K562 (cell line): ENCODE data around the gene PRSS53. TPM values are rescaled to one million over a fixed set of nuclear protein-coding genes. Genes with fewer than 3 reads are reported as not detected.

ENCODE experiments used
- ATAC-seq: fragments of 200-7000 bp; cut with Tn5 transposase; 3 replicates; pipeline ENCODE4 v1.9.1; 2020; ENCODE audit warnings: moderate library complexity
- BruUV-seq: library from RNA; stranded (reverse); fragments of 400-500 nt; replicated peaks from 2 replicates; lab custom pipeline; 2021; lab: Mats Ljungman, UMichigan
- CTCF ChIA-PET: fragments of 300-600 bp; formaldehyde crosslinking; extraction: SDS; loops from one replicate; lab custom pipeline; 2021; ENCODE audit warnings: low intra/inter-chr PET ratio; lab: Yijun Ruan, JAX
- POLR2A ChIA-PET: fragments of 300-600, 350-650 bp; sonication (Branson Sonifier 250); formaldehyde crosslinking; extraction: SDS; loops from one replicate; lab custom pipeline; 2021; ENCODE audit warnings: antibody characterized with exemption, inconsistent platforms; lab: Yijun Ruan, JAX
- DNase-seq, 4 experiments: peaks; one replicate each; pipeline versions ENCODE4 v3.0.0 to v3.0.0-alpha.2; 2011 to 2018; ENCODE audit warnings: low spot score in 3 of 4, mixed read lengths in 3 of 4; ENCODE audit errors: extremely low read depth in 1 of 4
- FAIRE-seq: peaks from 2 replicates; lab custom pipeline; 2011; peaks lifted over from hg19 to GRCh38; lab: Jason Lieb, UNC
- H2AFZ ChIP-seq: 2 replicates; pipeline ENCODE4 v1.6.0; 2011; ENCODE audit warnings: low read depth, low read length, control low read depth, inconsistent platforms
- H3K27ac ChIP-seq: fragments of 200-600 bp; 3 replicates; pipeline ENCODE4 v1.8.0; 2011; ENCODE audit warnings: low read depth, mild to moderate bottlenecking, control low read depth, inconsistent platforms, low read length, moderate library complexity, mixed read lengths; ENCODE audit errors: extremely low read depth
- H3K27me3 ChIP-seq, 2 experiments: fragments of 300-600 bp in 1 of 2; 2 replicates in 1 of 2; 3 replicates in 1 of 2; pipeline versions ENCODE4 v1.6.0 to v1.8.0; 2011; ENCODE audit warnings: inconsistent platforms in 2 of 2, low read length in 2 of 2, mild to moderate bottlenecking in 1 of 2, mixed read lengths in 1 of 2, moderate library complexity in 1 of 2; ENCODE audit not compliant: control insufficient read depth in 2 of 2, insufficient read depth in 2 of 2
- H3K36me3 ChIP-seq: fragments of 300-600 bp; 3 replicates; pipeline ENCODE4 v1.8.0; 2011; ENCODE audit warnings: mild to moderate bottlenecking, low read length, inconsistent platforms; ENCODE audit not compliant: control insufficient read depth, insufficient read depth
- H3K4me1 ChIP-seq, 2 experiments: fragments of 200-600 bp in 1 of 2; replicated peaks in 1 of 2; 2 replicates in 1 of 2; 3 replicates in 1 of 2; pipeline versions ENCODE4 v1.5.1 to v1.8.0; 2011; ENCODE audit warnings: inconsistent platforms in 2 of 2, low read length in 2 of 2, mild to moderate bottlenecking in 1 of 2, mixed read lengths in 1 of 2, moderate library complexity in 1 of 2; ENCODE audit not compliant: control insufficient read depth in 2 of 2, insufficient read depth in 2 of 2
- H3K4me2 ChIP-seq: 2 replicates; pipeline ENCODE4 v1.6.1; 2011; ENCODE audit warnings: low read length, control low read depth, inconsistent platforms, mixed read lengths; ENCODE audit not compliant: insufficient read depth
- H3K4me3 ChIP-seq: fragments of 200-600 bp; sonication (generic), shearing (Covaris generic); 2 replicates; pipeline ENCODE4 v1.5.1; 2016; ENCODE audit warnings: control low read depth, inconsistent platforms
- H3K79me2 ChIP-seq: fragments of 200-600 bp; 3 replicates; pipeline ENCODE4 v1.8.0; 2011; ENCODE audit warnings: low read length, inconsistent platforms; ENCODE audit not compliant: control insufficient read depth, insufficient read depth
- H3K9ac ChIP-seq, 2 experiments: 2 replicates each; pipeline versions ENCODE4 v1.6.0 to v1.6.1; 2011; ENCODE audit warnings: low read depth in 2 of 2, low read length in 2 of 2, control low read depth in 1 of 2, inconsistent platforms in 1 of 2, mild to moderate bottlenecking in 1 of 2, mixed read lengths in 1 of 2; ENCODE audit not compliant: insufficient read depth in 1 of 2
- H3K9me1 ChIP-seq: one replicate; pipeline ENCODE4 v1.6.0; 2011; ENCODE audit warnings: inconsistent platforms, mild to moderate bottlenecking, low read length, moderate library complexity; ENCODE audit not compliant: control insufficient read depth, insufficient read depth
- H3K9me3 ChIP-seq: replicated peaks from 2 replicates; pipeline ENCODE4 v1.5.1; 2011; ENCODE audit warnings: low read depth, low read length, inconsistent platforms; ENCODE audit not compliant: control insufficient read depth, insufficient read depth
- H4K20me1 ChIP-seq: replicated peaks from 2 replicates; pipeline ENCODE4 v1.6.1; 2011; ENCODE audit warnings: low read length, inconsistent platforms, mixed read lengths; ENCODE audit not compliant: control insufficient read depth, insufficient read depth
- CTCF ChIP-seq, 3 experiments: IDR thresholded peaks in 2 of 3; conservative IDR thresholded peaks in 1 of 3; 2 replicates each; pipeline ENCODE4 v1.5.1; 2011 to 2012; ENCODE audit warnings: low read length in 3 of 3, mild to moderate bottlenecking in 3 of 3, control low read depth in 2 of 3, improper control_type of control experiment in 1 of 3, inconsistent platforms in 1 of 3, low read depth in 1 of 3, mixed read lengths in 1 of 3, moderate library complexity in 1 of 3; ENCODE audit not compliant: insufficient read depth in 2 of 3
- FOXJ2 ChIP-seq: fragments of 200-800 bp; sonication (Bioruptor generic); IDR thresholded peaks from 2 replicates; pipeline ENCODE4 v1.6.1; 2016; ENCODE audit warnings: missing genetic modification characterization, missing compliant biosample characterization
- HNRNPK ChIP-seq: fragments of 200-400 bp; formaldehyde crosslinking; IDR thresholded peaks from one replicate; pipeline ENCODE4 v1.6.1; 2018; ENCODE audit warnings: mild to moderate bottlenecking, low read depth, low read length; ENCODE audit not compliant: poor library complexity, severe bottlenecking
- POLR2G ChIP-seq: fragments of 200-400 bp; formaldehyde crosslinking; IDR thresholded peaks from 2 replicates; pipeline ENCODE4 v1.6.1; 2017; ENCODE audit warnings: low read depth, mild to moderate bottlenecking, antibody characterized with exemption, low read length, moderate library complexity
- RBFOX2 ChIP-seq: fragments of 200-400 bp; formaldehyde crosslinking; IDR thresholded peaks from 2 replicates; pipeline ENCODE4 v1.6.1; 2017; ENCODE audit warnings: low read depth, mild to moderate bottlenecking, low read length, moderate library complexity
- VEZF1 ChIP-seq: fragments of 200-800 bp; sonication (Bioruptor generic); IDR thresholded peaks from 2 replicates; pipeline ENCODE4 v1.6.1; 2017; ENCODE audit warnings: missing genetic modification characterization, missing compliant biosample characterization
- WGBS: fragments of 100-300 bp; shearing (Covaris generic); methylation state at CpG from one replicate; pipeline ENCODE4 v1.1.6; 2016; ENCODE audit warnings: low coverage, mixed read lengths; ENCODE audit not compliant: insufficient coverage; ENCODE audit errors: missing lambda C conversion rate; 5-methylcytosine and 5-hydroxymethylcytosine counted together
- in situ Hi-C: fragments of 300-500 bp; cut with MboI; formaldehyde crosslinking; loops from 4 replicates; pipeline ENCODE4 v1.15.0; 2018; ENCODE audit warnings: inconsistent platforms, mixed read lengths
- intact Hi-C: fragments of 100-400 bp; cut with micrococcal nuclease; formaldehyde crosslinking; loops from 2 replicates; pipeline ENCODE4 v1.14.2; 2022
- polyA plus RNA-seq, 8 experiments: library from polyadenylated mRNA; depleted of rRNA in 4 of 8; stranded (reverse) in 5 of 8; unstranded in 3 of 8; fragments of >200 nt; fragmentation: Nextera tagmentation in 2 of 8; fragmentation: Illumina TruSeq in 1 of 8; extraction: Ambion mirVana in 2 of 8; extraction: Trizol in 1 of 8; gene quantifications; 2 replicates each; pipeline versions ENCODE4 v1.2.1 to v1.2.3, GENCODE V29; 2011 to 2014; ENCODE audit warnings: inconsistent platforms in 1 of 8, missing spikeins in 1 of 8
- total RNA-seq, 7 experiments: library from RNA; depleted of rRNA in 6 of 7; stranded (reverse); fragments of >200 nt in 6 of 7; fragmentation: Illumina TruSeq in 2 of 7; extraction: Trizol in 2 of 7; gene quantifications; 2 replicates each; pipeline versions ENCODE4 v1.2.1 to v1.2.3, GENCODE V29; 2011 to 2021; ENCODE audit warnings: low replicate concordance in 1 of 7
- TF ChIP-seq, protein P1 (sequence below): sonication (generic); formaldehyde crosslinking; IDR thresholded peaks from 2 replicates; pipeline ENCODE4 v1.8.1; 2023; ENCODE audit warnings: mild to moderate bottlenecking, missing genetic modification reagents
- TF ChIP-seq, protein P2 (sequence below): sonication (generic); formaldehyde crosslinking; IDR thresholded peaks from 2 replicates; pipeline ENCODE4 v1.8.0; 2022; ENCODE audit warnings: missing genetic modification reagents, mild to moderate bottlenecking, moderate library complexity, borderline replicate concordance

The PRSS53 gene
- total and polyA plus RNA-seq, 9 of the 15 experiments (the other 6 are each of a cell fraction or from before 2014, with no cell fraction given): 0.40 to 1.9 (median 0.78) TPM; not detected in 2

DNA sequence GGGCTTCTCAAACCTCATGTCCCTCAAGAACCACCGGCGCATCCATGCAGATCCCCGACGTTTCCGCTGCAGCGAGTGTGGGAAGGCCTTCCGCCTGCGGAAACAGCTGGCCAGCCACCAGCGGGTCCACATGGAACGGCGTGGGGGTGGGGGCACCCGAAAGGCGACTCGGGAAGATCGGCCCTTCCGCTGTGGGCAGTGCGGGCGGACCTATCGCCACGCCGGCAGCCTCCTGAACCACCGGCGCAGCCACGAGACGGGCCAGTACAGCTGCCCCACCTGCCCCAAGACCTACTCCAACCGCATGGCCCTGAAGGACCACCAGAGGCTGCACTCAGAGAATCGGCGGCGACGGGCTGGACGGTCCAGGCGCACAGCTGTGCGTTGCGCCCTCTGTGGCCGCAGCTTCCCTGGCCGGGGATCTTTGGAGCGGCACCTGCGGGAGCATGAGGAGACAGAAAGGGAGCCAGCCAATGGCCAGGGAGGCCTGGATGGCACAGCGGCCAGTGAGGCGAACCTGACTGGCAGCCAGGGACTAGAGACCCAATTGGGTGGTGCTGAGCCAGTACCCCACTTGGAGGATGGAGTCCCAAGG lies 8.6 kb downstream of the PRSS53 start:
- Histone ChIP-seq H4K20me1 (peaks cover 5% of the 10 kb centered on the region; the same call in 1 of the 2 replicates), H3K36me3 (peaks cover 80% of the 10 kb centered on the region), H3K27ac (no peak overlapping the region), H3K4me2 (no peak overlapping the region), H3K9me1 (no peaks in the 10 kb centered on the region), H3K9ac (no peak overlapping the region; a peak in 1 of 4 replicates), H3K4me3 (no peak overlapping the region), H2AFZ (no peak overlapping the region), H3K9me3 (no peaks in the 10 kb centered on the region), H3K4me1 (peaks cover 4 to 81% of the 10 kb centered on the region in 2 experiments; a peak in 3 of 5 replicates), H3K27me3 (no peaks in the 10 kb centered on the region), H3K79me2 (peaks cover 29% of the 10 kb centered on the region)
- no peak for FAIRE-seq
- in situ Hi-C loops (no loop called here), intact Hi-C loops (no loop called here)
- ChIA-PET CTCF (no interaction called here), POLR2A (interaction anchor here (1.1 to 1.8 kb wide), 2 partner anchors 8 to 100 kb away, joined by 5 to 6 read pairs; partner anchors contain the start of gene FUS)
- peak in 1 of 3 experiments; percentile 37; a peak in 1 of 6 replicates for TF ChIP-seq CTCF (IDR thresholded peaks at IDR 0.05 in 2 of 3, conservative IDR thresholded peaks at IDR 0.05 in 1 of 3; ENCODE audit: insufficient read depth in 2 of 3, low read depth in 1 of 3, low read length in 3 of 3)
- no peak for TF ChIP-seq VEZF1 (CRISPR knock-in tag)
- TF ChIP-seq, protein P1, sequence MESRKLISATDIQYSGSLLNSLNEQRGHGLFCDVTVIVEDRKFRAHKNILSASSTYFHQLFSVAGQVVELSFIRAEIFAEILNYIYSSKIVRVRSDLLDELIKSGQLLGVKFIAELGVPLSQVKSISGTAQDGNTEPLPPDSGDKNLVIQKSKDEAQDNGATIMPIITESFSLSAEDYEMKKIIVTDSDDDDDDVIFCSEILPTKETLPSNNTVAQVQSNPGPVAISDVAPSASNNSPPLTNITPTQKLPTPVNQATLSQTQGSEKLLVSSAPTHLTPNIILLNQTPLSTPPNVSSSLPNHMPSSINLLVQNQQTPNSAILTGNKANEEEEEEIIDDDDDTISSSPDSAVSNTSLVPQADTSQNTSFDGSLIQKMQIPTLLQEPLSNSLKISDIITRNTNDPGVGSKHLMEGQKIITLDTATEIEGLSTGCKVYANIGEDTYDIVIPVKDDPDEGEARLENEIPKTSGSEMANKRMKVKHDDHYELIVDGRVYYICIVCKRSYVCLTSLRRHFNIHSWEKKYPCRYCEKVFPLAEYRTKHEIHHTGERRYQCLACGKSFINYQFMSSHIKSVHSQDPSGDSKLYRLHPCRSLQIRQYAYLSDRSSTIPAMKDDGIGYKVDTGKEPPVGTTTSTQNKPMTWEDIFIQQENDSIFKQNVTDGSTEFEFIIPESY: peak; percentile 64
- TF ChIP-seq FOXJ2: no peak
- no peak for TF ChIP-seq HNRNPK
- peak; percentile 64; the same call in 1 of the 2 replicates for TF ChIP-seq POLR2G
- peak; percentile 60; the same call in 1 of the 2 replicates for TF ChIP-seq RBFOX2
- TF ChIP-seq, protein P2, sequence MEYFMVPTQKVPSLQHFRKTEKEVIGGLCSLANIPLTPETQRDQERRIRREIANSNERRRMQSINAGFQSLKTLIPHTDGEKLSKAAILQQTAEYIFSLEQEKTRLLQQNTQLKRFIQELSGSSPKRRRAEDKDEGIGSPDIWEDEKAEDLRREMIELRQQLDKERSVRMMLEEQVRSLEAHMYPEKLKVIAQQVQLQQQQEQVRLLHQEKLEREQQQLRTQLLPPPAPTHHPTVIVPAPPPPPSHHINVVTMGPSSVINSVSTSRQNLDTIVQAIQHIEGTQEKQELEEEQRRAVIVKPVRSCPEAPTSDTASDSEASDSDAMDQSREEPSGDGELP (CRISPR knock-in tag): 0 out of 2 replicates have a peak, but pooled peaks have one; percentile 20
- 90% methylated on average over 21 of the region's 40 CpGs for WGBS
- DNase-seq: no peak
- BruUV-seq: no TSS peak
- ATAC-seq: no peak
